Measurements from ENCODE around the gene DSCAML1. TPM values are rescaled to one million over a fixed set of nuclear protein-coding genes. Genes with fewer than 3 reads are reported as not detected.

The DSCAML1 gene
- total and polyA plus RNA-seq, 9 of the 15 experiments (the other 6 are each of a cell fraction or from before 2014, with no cell fraction given): not detected

GRCh38 chr11:117489999-117490679, 306.9 kb downstream of the DSCAML1 start:
- no TSS peak for BruUV-seq (replicated peaks)
- DNase-seq (ENCODE audit: extremely low read depth in 1 of 4, low spot score in 3 of 4) (no peak), ATAC-seq (no peak; the same call in 2 of the 3 replicates), FAIRE-seq (no peak)
- Histone ChIP-seq H3K4me2 (ENCODE audit: insufficient read depth, low read length) (no peak overlapping the region), H3K79me2 (ENCODE audit: control insufficient read depth, insufficient read depth, low read length) (no peaks in the 10 kb centered on the region), H3K36me3 (ENCODE audit: control insufficient read depth, insufficient read depth, low read length) (no peaks in the 10 kb centered on the region), H4K20me1 (replicated peaks; ENCODE audit: control insufficient read depth, insufficient read depth, low read length) (peaks cover 8% of the 10 kb centered on the region), H3K4me1 (replicated peaks in 1 of 2; ENCODE audit: control insufficient read depth in 2 of 2, insufficient read depth in 2 of 2, low read length in 2 of 2) (peaks cover 0 to 5% of the 10 kb centered on the region in 2 experiments; a peak in 1 of 5 replicates), H3K27me3 (ENCODE audit: control insufficient read depth in 2 of 2, insufficient read depth in 2 of 2, low read length in 2 of 2) (peaks cover 28 to 60% of the 10 kb centered on the region in 2 experiments; a peak in 4 of 5 replicates), H3K27ac (ENCODE audit: extremely low read depth, low read depth, low read length) (no peak overlapping the region), H3K9ac (ENCODE audit: insufficient read depth in 1 of 2, low read depth in 2 of 2, low read length in 2 of 2) (no peak overlapping the region), H3K4me3 (no peak overlapping the region), H2AFZ (ENCODE audit: low read depth, low read length) (no peak overlapping the region), H3K9me1 (ENCODE audit: control insufficient read depth, insufficient read depth, low read length) (peaks cover 2% of the 10 kb centered on the region), H3K9me3 (replicated peaks; ENCODE audit: control insufficient read depth, insufficient read depth, low read depth, low read length) (peaks cover 3% of the 10 kb centered on the region; the same call in 1 of the 2 replicates)
- TF ChIP-seq ELF4 (CRISPR knock-in tag; IDR thresholded peaks at IDR 0.05): no peak
- ChIA-PET CTCF (ENCODE audit: low intra/inter-chr PET ratio) (no interaction called here), POLR2A (interaction anchor here (0.6 to 1.1 kb wide), 4 partner anchors 11 to 28 kb away, joined by 3 read pairs; no protein-coding TSS in a partner anchor)
- in situ Hi-C loops (cut with MboI): no loop called here
- under 1% methylated on average over 14 of the region's 14 CpGs for WGBS (ENCODE audit: insufficient coverage, low coverage, missing lambda C conversion rate)
- intact Hi-C loops (cut with micrococcal nuclease): no loop called here

- Histone ChIP-seq H3K9ac (ENCODE audit: insufficient read depth in 1 of 2, low read depth in 2 of 2, low read length in 2 of 2) (no peak overlapping the region), H2AFZ (ENCODE audit: low read depth, low read length) (no peak overlapping the region), H3K9me3 (replicated peaks; ENCODE audit: control insufficient read depth, insufficient read depth, low read depth, low read length) (peaks cover 3% of the 10 kb centered on the region; the same call in 1 of the 2 replicates), H3K27me3 (ENCODE audit: control insufficient read depth in 2 of 2, insufficient read depth in 2 of 2, low read length in 2 of 2) (peaks cover 31 to 64% of the 10 kb centered on the region in 2 experiments; a peak in 4 of 5 replicates), H3K4me1 (replicated peaks in 1 of 2; ENCODE audit: control insufficient read depth in 2 of 2, insufficient read depth in 2 of 2, low read length in 2 of 2) (peaks cover 0 to 5% of the 10 kb centered on the region in 2 experiments; a peak in 1 of 5 replicates), H3K36me3 (ENCODE audit: control insufficient read depth, insufficient read depth, low read length) (no peaks in the 10 kb centered on the region), H3K27ac (ENCODE audit: extremely low read depth, low read depth, low read length) (no peak overlapping the region), H3K4me3 (no peak overlapping the region), H4K20me1 (replicated peaks; ENCODE audit: control insufficient read depth, insufficient read depth, low read length) (peaks cover 10% of the 10 kb centered on the region), H3K4me2 (ENCODE audit: insufficient read depth, low read length) (no peak overlapping the region), H3K9me1 (ENCODE audit: control insufficient read depth, insufficient read depth, low read length) (peaks cover 3% of the 10 kb centered on the region), H3K79me2 (ENCODE audit: control insufficient read depth, insufficient read depth, low read length) (no peaks in the 10 kb centered on the region)
- in situ Hi-C loops (cut with MboI) (no loop called here), intact Hi-C loops (cut with micrococcal nuclease) (no loop called here)
- DNase-seq (ENCODE audit: extremely low read depth in 1 of 4, low spot score in 3 of 4) (no peak), FAIRE-seq (no peak), ATAC-seq (no peak)
- CTCF ChIA-PET (ENCODE audit: low intra/inter-chr PET ratio): no interaction called here
- TF ChIP-seq TBL1XR1 (IDR thresholded peaks at IDR 0.05; ENCODE audit: low read length in 2 of 2) (no peak), ZNF3 (CRISPR knock-in tag; IDR thresholded peaks at IDR 0.05) (0 out of 2 replicates have a peak, but pooled peaks have one; percentile 22), LEF1 (IDR thresholded peaks at IDR 0.05) (no peak), HEY1 (CRISPR knock-in tag; IDR thresholded peaks at IDR 0.05; ENCODE audit: borderline replicate concordance) (no peak)
- TF ChIP-seq, protein P1, sequence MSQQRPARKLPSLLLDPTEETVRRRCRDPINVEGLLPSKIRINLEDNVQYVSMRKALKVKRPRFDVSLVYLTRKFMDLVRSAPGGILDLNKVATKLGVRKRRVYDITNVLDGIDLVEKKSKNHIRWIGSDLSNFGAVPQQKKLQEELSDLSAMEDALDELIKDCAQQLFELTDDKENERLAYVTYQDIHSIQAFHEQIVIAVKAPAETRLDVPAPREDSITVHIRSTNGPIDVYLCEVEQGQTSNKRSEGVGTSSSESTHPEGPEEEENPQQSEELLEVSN (IDR thresholded peaks at IDR 0.05; ENCODE audit: borderline replicate concordance in 1 of 2, extremely low read depth in 1 of 2, insufficient read depth in 1 of 2, insufficient read length in 1 of 2, low read depth in 1 of 2, low read length in 1 of 2, poor library complexity in 1 of 2, severe bottlenecking in 1 of 2): no peak
- TF ChIP-seq, protein P2, sequence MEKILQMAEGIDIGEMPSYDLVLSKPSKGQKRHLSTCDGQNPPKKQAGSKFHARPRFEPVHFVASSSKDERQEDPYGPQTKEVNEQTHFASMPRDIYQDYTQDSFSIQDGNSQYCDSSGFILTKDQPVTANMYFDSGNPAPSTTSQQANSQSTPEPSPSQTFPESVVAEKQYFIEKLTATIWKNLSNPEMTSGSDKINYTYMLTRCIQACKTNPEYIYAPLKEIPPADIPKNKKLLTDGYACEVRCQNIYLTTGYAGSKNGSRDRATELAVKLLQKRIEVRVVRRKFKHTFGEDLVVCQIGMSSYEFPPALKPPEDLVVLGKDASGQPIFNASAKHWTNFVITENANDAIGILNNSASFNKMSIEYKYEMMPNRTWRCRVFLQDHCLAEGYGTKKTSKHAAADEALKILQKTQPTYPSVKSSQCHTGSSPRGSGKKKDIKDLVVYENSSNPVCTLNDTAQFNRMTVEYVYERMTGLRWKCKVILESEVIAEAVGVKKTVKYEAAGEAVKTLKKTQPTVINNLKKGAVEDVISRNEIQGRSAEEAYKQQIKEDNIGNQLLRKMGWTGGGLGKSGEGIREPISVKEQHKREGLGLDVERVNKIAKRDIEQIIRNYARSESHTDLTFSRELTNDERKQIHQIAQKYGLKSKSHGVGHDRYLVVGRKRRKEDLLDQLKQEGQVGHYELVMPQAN (IDR thresholded peaks at IDR 0.05; ENCODE audit: borderline replicate concordance): no peak
- no TSS peak for BruUV-seq (replicated peaks)
- POLR2A ChIA-PET: interaction anchor here (0.7 to 1.1 kb wide), 3 partner anchors 9 to 19 kb away, joined by 3 to 5 read pairs (median 3); no protein-coding TSS in a partner anchor
- WGBS (ENCODE audit: insufficient coverage, low coverage, missing lambda C conversion rate): 2% methylated on average over 14 of the region's 14 CpGs
Observed at GRCh38 chr11:117488996-117489952, 307.7 kb downstream of the DSCAML1 start.

All from K562 (cell line).